ENCODE measurements around the gene GALNT2. TPM values are rescaled to one million over a fixed set of nuclear protein-coding genes. Genes with fewer than 3 reads are reported as not detected.

GALNT2 gene
- total RNA-seq, 1 donor from 2014 or later: 66.3 TPM

- H3K4me3 Mint-ChIP-seq: no peak overlapping the region
- TF ChIP-seq CTCF (conservative IDR thresholded peaks at IDR 0.05): no peak
- H3K27me3 Mint-ChIP-seq: no peaks in the 10 kb centered on the region
- peaks cover 10% of the 10 kb centered on the region for H3K4me1 Mint-ChIP-seq (ENCODE audit: unreplicated experiment)
- H3K9me3 Mint-ChIP-seq: no peaks in the 10 kb centered on the region
- H3K27ac Mint-ChIP-seq: peak overlapping the region; percentile 14
- DNase-seq (ENCODE audit: extremely low spot score, unreplicated experiment): no peak
- no peaks in the 10 kb centered on the region for H3K36me3 Mint-ChIP-seq
Observed at GRCh38 chr1:230266456-230266855, 199.4 kb downstream of the GALNT2 start.

DNA sequence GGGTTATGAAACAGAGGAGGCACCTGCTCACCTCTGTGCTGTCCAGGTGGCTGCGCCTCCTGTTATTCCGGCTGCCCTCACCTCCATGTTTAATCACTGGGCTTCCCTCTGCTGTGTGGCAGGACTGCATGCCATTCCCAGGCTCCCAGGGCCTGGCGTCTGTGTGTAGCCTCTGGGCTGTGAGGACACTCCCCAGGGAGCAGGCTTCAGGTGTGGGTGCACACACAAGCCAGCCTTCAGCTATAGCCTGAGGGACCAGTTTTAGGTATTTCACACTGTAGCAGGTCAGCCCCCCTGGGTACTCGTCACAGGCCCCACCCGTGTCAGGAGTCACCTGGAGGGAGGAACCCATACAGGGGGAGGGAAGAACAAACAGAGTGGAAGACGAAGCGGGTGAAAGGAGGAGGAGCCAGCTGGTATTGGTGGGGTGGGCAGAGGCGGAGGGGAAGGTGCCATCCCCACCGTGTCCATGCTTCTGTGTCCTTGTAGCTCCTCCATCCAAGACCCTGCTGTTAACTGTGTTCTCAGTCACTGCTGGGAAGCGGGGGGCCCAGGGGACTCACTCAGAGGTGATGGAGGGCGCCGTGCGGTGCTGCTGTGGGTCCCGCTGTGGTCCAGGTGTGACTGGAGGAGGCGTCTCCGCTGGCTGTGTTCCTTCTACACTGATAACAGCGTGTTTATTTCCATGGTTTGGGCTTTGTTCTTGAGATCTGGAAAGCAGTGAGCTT lies 200.5 kb downstream of the GALNT2 start:
- H3K9me3 Mint-ChIP-seq: no peaks in the 10 kb centered on the region
- H3K4me3 Mint-ChIP-seq: no peak overlapping the region
- H3K27ac Mint-ChIP-seq: peak overlapping the region; percentile 70
- no peaks in the 10 kb centered on the region for H3K27me3 Mint-ChIP-seq
- peaks cover 10% of the 10 kb centered on the region for H3K4me1 Mint-ChIP-seq (ENCODE audit: unreplicated experiment)
- no peak for TF ChIP-seq CTCF (conservative IDR thresholded peaks at IDR 0.05)
- no peaks in the 10 kb centered on the region for H3K36me3 Mint-ChIP-seq
- DNase-seq (ENCODE audit: extremely low spot score, unreplicated experiment): no peak

- DNase-seq (ENCODE audit: extremely low spot score, unreplicated experiment): no peak
- Mint-ChIP-seq H3K4me3 (no peak overlapping the region), H3K27ac (peak overlapping the region; percentile 70), H3K27me3 (no peaks in the 10 kb centered on the region), H3K4me1 (ENCODE audit: unreplicated experiment) (peaks cover 10% of the 10 kb centered on the region), H3K36me3 (no peaks in the 10 kb centered on the region), H3K9me3 (no peaks in the 10 kb centered on the region)
- TF ChIP-seq CTCF (conservative IDR thresholded peaks at IDR 0.05): peak; percentile 80
Observed at GRCh38 chr1:230268371-230269170, 201.5 kb downstream of the GALNT2 start.

DNA sequence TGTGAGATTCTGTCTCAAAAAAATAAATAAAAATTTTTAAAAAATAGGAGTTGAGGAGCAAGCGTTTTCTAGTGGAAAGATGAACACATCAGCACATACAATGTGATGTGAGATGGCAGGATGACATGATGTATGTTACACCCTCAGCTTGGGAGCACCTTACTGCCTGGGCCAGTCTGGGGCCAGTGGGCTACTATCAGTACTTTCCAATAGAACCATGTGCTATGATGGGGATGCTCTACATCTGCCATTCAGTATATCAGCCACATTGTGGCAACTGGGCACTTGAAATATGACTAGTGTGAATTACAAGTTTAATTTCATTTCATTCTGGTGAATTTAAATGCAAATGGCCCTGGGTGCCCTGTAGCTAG lies 203.1 kb downstream of the GALNT2 start:
- no peaks in the 10 kb centered on the region for H3K27me3 Mint-ChIP-seq
- no peak overlapping the region for H3K4me3 Mint-ChIP-seq
- no peaks in the 10 kb centered on the region for H3K9me3 Mint-ChIP-seq
- no peaks in the 10 kb centered on the region for H3K36me3 Mint-ChIP-seq
- no peak for TF ChIP-seq CTCF (conservative IDR thresholded peaks at IDR 0.05)
- H3K27ac Mint-ChIP-seq: no peak overlapping the region
- DNase-seq (ENCODE audit: extremely low spot score, unreplicated experiment): no peak
- peaks cover 10% of the 10 kb centered on the region for H3K4me1 Mint-ChIP-seq (ENCODE audit: unreplicated experiment)

DNA sequence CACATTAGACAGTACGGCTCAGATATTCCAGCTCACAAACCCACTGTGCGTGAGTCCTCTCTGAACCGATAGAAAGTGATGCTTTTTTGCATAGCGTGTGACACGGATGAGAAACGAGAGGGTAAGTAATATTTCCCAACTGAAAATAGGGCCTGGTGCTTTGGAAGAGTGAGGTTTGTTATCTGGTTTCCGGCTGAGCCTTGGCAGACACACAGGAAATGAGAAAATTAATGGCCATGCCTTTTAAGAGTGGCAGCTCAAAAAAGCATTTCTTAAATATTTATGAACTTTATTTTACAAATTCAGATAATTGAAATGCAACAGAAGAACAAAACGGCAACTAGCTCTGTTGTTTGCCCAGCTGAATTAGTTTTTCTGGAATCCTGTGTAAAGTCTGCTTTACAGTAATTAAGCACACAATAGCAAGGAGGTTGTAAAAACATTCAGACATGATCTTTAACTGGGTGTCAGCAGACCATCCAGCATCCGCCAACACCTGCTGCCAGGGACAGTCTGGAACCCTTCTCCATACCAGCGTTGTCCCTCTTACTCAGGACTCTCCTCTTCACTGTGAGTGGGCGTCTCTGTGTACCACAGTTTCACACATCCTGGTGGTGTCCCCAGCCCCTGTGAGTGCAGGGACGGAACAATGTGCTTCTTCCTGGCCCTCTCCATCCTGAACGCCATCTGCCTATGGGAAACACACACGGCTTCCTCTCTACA lies 203.7 kb downstream of the GALNT2 start:
- H3K36me3 Mint-ChIP-seq: no peaks in the 10 kb centered on the region
- peaks cover 10% of the 10 kb centered on the region for H3K4me1 Mint-ChIP-seq (ENCODE audit: unreplicated experiment)
- H3K4me3 Mint-ChIP-seq: no peak overlapping the region
- H3K9me3 Mint-ChIP-seq: no peaks in the 10 kb centered on the region
- no peak for TF ChIP-seq CTCF (conservative IDR thresholded peaks at IDR 0.05)
- no peak for DNase-seq (ENCODE audit: extremely low spot score, unreplicated experiment)
- H3K27me3 Mint-ChIP-seq: no peaks in the 10 kb centered on the region
- H3K27ac Mint-ChIP-seq: peak overlapping the region; percentile 26

All from type B pancreatic cell (in vitro differentiated cells).